Ishikawa (cell line): ENCODE measurements around the gene RIMS4.

Source experiments
- CREB1 ChIP-seq: IDR thresholded peaks from 2 replicates; pipeline ENCODE4 v1.6.1; 2012; ENCODE audit warnings: low read depth
- EP300 ChIP-seq: IDR thresholded peaks from 2 replicates; pipeline ENCODE4 v1.6.1; 2012; ENCODE audit warnings: borderline replicate concordance
- RAD21 ChIP-seq: IDR thresholded peaks from 2 replicates; pipeline ENCODE4 v1.6.1; 2012; ENCODE audit warnings: low read depth
- REST ChIP-seq: IDR thresholded peaks from 2 replicates; pipeline ENCODE4 v1.6.1; 2012; ENCODE audit warnings: low read depth, mild to moderate bottlenecking
- TEAD4 ChIP-seq: IDR thresholded peaks from 2 replicates; pipeline ENCODE4 v1.6.1; 2012
- YY1 ChIP-seq: IDR thresholded peaks from 2 replicates; pipeline ENCODE4 v1.6.1; 2012; ENCODE audit warnings: low read depth

- TF ChIP-seq REST (no peak), EP300 (no peak), RAD21 (no peak; the same call in 1 of the 2 replicates), CREB1 (no peak), TEAD4 (no peak), YY1 (no peak)
Measured at GRCh38 chr20:44745598-44746366, 64.6 kb downstream of the RIMS4 start, which contains the start of gene KCNK15.
